CD14-positive monocyte (primary cell): ENCODE measurements around the gene MESD. TPM values are rescaled to one million over a fixed set of nuclear protein-coding genes. Genes with fewer than 3 reads are reported as not detected.

Experiments
- DNase-seq, 3 donors: peaks; one replicate each; pipeline ENCODE4 v3.0.0-alpha.2; 2011 to 2022
- H2AFZ ChIP-seq: 2 replicates; pipeline ENCODE4 v1.6.0; 2012; ENCODE audit warnings: mild to moderate bottlenecking, low read depth, low read length, inconsistent platforms; ENCODE audit not compliant: insufficient read depth, poor library complexity, severe bottlenecking
- H3K27ac ChIP-seq, 2 donors: 1 replicate in 1 of 2; 2 replicates in 1 of 2; pipeline ENCODE4 v1.5.1; 2012 to 2013; ENCODE audit warnings: low read length in 2 of 2, control low read depth in 1 of 2, inconsistent platforms in 1 of 2, low read depth in 1 of 2, mild to moderate bottlenecking in 1 of 2
- H3K27me3 ChIP-seq, 2 donors: one replicate each; pipeline versions ENCODE4 v1.6.0 to v1.6.1; 2011 to 2013; ENCODE audit warnings: low read length in 2 of 2; ENCODE audit not compliant: control insufficient read depth in 2 of 2, insufficient read depth in 2 of 2
- H3K36me3 ChIP-seq, 2 donors: replicated peaks in 1 of 2; 1 replicate in 1 of 2; 2 replicates in 1 of 2; pipeline versions ENCODE4 v1.5.1 to v1.6.1; 2012 to 2013; ENCODE audit warnings: low read length in 2 of 2, control low read depth in 1 of 2, inconsistent platforms in 1 of 2, mild to moderate bottlenecking in 1 of 2; ENCODE audit not compliant: insufficient read depth in 2 of 2, control insufficient read depth in 1 of 2
- H3K4me1 ChIP-seq, 2 donors: 1 replicate in 1 of 2; 2 replicates in 1 of 2; pipeline versions ENCODE4 v1.5.1 to v1.6.1; 2012 to 2013; ENCODE audit warnings: low read length in 2 of 2, control low read depth in 1 of 2, inconsistent platforms in 1 of 2, mild to moderate bottlenecking in 1 of 2, moderate library complexity in 1 of 2; ENCODE audit not compliant: insufficient read depth in 2 of 2, control insufficient read depth in 1 of 2
- H3K4me2 ChIP-seq: replicated peaks from 2 replicates; pipeline ENCODE3; 2012; ENCODE audit warnings: low read length, moderate library complexity, mild to moderate bottlenecking; ENCODE audit not compliant: poor library complexity, severe bottlenecking; ENCODE audit errors: extremely low read depth
- H3K4me3 ChIP-seq, 3 experiments: fragments of 200-600 bp in 1 of 3; sonication (generic) in 1 of 3; replicated peaks in 1 of 3; 1 replicate in 2 of 3; 2 replicates in 1 of 3; pipeline ENCODE4 v1.5.1; 2011 to 2013; ENCODE audit warnings: low read length in 3 of 3, mild to moderate bottlenecking in 3 of 3, control low read depth in 2 of 3, low read depth in 2 of 3, inconsistent platforms in 1 of 3, moderate library complexity in 1 of 3
- H3K79me2 ChIP-seq: 2 replicates; pipeline ENCODE4 v1.6.0; 2012; ENCODE audit warnings: mild to moderate bottlenecking, control low read depth, inconsistent platforms, low read length, moderate library complexity; ENCODE audit not compliant: insufficient read depth
- H3K9ac ChIP-seq: 2 replicates; pipeline ENCODE4 v1.6.0; 2017; ENCODE audit warnings: low read length, mild to moderate bottlenecking; ENCODE audit not compliant: insufficient read depth, poor library complexity, severe bottlenecking
- H3K9me3 ChIP-seq, 2 donors: replicated peaks in 1 of 2; 1 replicate in 1 of 2; 2 replicates in 1 of 2; pipeline versions ENCODE4 v1.5.1 to v1.6.1; 2012 to 2013; ENCODE audit warnings: low read length in 2 of 2, control low read depth in 1 of 2; ENCODE audit not compliant: control insufficient read depth in 1 of 2, insufficient read depth in 1 of 2
- H4K20me1 ChIP-seq: 2 replicates; pipeline ENCODE4 v1.6.0; 2012; ENCODE audit warnings: mild to moderate bottlenecking, low read length, control low read depth, moderate library complexity; ENCODE audit not compliant: insufficient read depth
- H3K27ac Mint-ChIP-seq, 7 donors: one replicate each; pipeline ENCODE4 v1.8.0; 2020; ENCODE audit warnings: mild to moderate bottlenecking in 7 of 7, mixed read lengths in 7 of 7, moderate library complexity in 6 of 7, inconsistent platforms in 2 of 7
- H3K27me3 Mint-ChIP-seq, 3 donors: one replicate each; pipeline ENCODE4 v1.8.0; 2021 to 2022; ENCODE audit warnings: low read depth in 3 of 3, mild to moderate bottlenecking in 3 of 3, mixed read lengths in 3 of 3, moderate library complexity in 3 of 3, inconsistent platforms in 1 of 3
- H3K36me3 Mint-ChIP-seq, 2 donors: one replicate each; pipeline ENCODE4 v1.8.0; 2020; ENCODE audit warnings: mixed read lengths in 2 of 2, inconsistent platforms in 1 of 2, mild to moderate bottlenecking in 1 of 2
- H3K4me1 Mint-ChIP-seq: one replicate; pipeline ENCODE4 v1.8.0; 2020; ENCODE audit warnings: mild to moderate bottlenecking, mixed read lengths
- H3K4me3 Mint-ChIP-seq, 2 donors: one replicate each; pipeline ENCODE4 v1.8.0; 2020; ENCODE audit warnings: mild to moderate bottlenecking in 2 of 2, mixed read lengths in 2 of 2, moderate library complexity in 1 of 2
- H3K9me3 Mint-ChIP-seq, 7 donors: one replicate each; pipeline ENCODE4 v1.8.0; 2020 to 2022; ENCODE audit warnings: mixed read lengths in 7 of 7, mild to moderate bottlenecking in 6 of 7, moderate library complexity in 6 of 7, inconsistent platforms in 2 of 7
- WGBS: methylation state at CpG from one replicate; pipeline ENCODE4 v1.1.5; 2013; ENCODE audit warnings: missing lambda C conversion rate; ENCODE audit not compliant: insufficient coverage; 5-methylcytosine and 5-hydroxymethylcytosine counted together
- intact Hi-C, 2 donors: fragments of 100-400 bp; cut with micrococcal nuclease; formaldehyde crosslinking; loops; one replicate each; pipeline versions ENCODE4 v1.15.0 to v1.15.1; 2023
- polyA plus RNA-seq, 3 donors: library from polyadenylated mRNA; depleted of rRNA in 1 of 3; unstranded in 2 of 3; stranded (reverse) in 1 of 3; fragments of 300-500 nt in 2 of 3; fragments of >200 nt in 1 of 3; fragmentation: Illumina TruSeq in 2 of 3; gene quantifications; 1 replicate in 2 of 3; 2 replicates in 1 of 3; pipeline ENCODE4 v1.2.3, GENCODE V29; 2012 to 2021
- TF ChIP-seq, protein P1 (sequence below): fragments of 200-600 bp; IDR thresholded peaks from one replicate; pipeline ENCODE4 v1.8.0; 2022; ENCODE audit warnings: antibody characterized with exemption, mild to moderate bottlenecking

MESD gene
- polyA plus RNA-seq, 3 donors, result 5.6 to 15.7 (median 13.1) TPM

DNA sequence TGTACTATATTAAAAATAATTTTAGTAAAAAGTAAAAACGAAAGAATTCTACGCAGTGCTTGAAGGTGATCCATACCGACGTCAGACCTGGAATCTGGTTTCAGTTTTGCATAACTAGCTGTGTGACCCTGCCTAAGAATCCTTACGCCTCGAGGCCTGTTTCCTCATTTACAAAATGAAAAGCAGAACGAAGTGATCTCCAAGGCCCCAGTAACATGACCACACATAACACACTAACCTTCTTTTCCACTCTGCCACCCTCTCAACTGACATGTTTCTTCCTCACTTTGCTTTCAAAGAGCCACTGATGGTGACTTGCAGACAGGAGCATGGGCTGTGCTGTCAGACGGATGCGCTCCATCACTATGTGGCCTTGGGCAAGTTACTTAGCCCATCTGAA is 4.8 kb downstream of the MESD start:
- Histone ChIP-seq H4K20me1 (peaks cover 5% of the 10 kb centered on the region), H2AFZ (peak overlapping the region; percentile 60), H3K9ac (peak overlapping the region; percentile 53), H3K36me3 (peaks cover 5 to 10% of the 10 kb centered on the region in 2 donors), H3K79me2 (peaks cover 68% of the 10 kb centered on the region), H3K27ac (peak overlapping the region; percentile 62 to 94), H3K4me3 (peak overlapping the region; percentile 20 to 56 (median 53)), H3K27me3 (no peaks in the 10 kb centered on the region), H3K4me1 (peaks cover 39 to 41% of the 10 kb centered on the region in 2 donors), H3K9me3 (no peaks in the 10 kb centered on the region), H3K4me2 (peak overlapping the region; percentile 53)
- H3K27me3 Mint-ChIP-seq, result peaks cover 0 to 5% (median 0%) of the 10 kb centered on the region in 3 donors
- H3K36me3 Mint-ChIP-seq, result peaks cover 27 to 28% of the 10 kb centered on the region in 2 donors
- TF ChIP-seq, protein P1, sequence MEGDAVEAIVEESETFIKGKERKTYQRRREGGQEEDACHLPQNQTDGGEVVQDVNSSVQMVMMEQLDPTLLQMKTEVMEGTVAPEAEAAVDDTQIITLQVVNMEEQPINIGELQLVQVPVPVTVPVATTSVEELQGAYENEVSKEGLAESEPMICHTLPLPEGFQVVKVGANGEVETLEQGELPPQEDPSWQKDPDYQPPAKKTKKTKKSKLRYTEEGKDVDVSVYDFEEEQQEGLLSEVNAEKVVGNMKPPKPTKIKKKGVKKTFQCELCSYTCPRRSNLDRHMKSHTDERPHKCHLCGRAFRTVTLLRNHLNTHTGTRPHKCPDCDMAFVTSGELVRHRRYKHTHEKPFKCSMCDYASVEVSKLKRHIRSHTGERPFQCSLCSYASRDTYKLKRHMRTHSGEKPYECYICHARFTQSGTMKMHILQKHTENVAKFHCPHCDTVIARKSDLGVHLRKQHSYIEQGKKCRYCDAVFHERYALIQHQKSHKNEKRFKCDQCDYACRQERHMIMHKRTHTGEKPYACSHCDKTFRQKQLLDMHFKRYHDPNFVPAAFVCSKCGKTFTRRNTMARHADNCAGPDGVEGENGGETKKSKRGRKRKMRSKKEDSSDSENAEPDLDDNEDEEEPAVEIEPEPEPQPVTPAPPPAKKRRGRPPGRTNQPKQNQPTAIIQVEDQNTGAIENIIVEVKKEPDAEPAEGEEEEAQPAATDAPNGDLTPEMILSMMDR, result no peak
- H3K4me1 Mint-ChIP-seq, result peaks cover 55% of the 10 kb centered on the region
- DNase-seq, result peak; percentile 87 to 93 (median 88)
- WGBS, result 2% methylated on average over 7 of the region's 9 CpGs
- intact Hi-C loops, result loop anchor here (5.0 to 10.0 kb wide), 2 partner anchors 37 to 50 kb away; no protein-coding TSS in a partner anchor
- H3K4me3 Mint-ChIP-seq, result peak overlapping the region; percentile 42 to 74
- H3K9me3 Mint-ChIP-seq, result no peaks in the 10 kb centered on the region
- H3K27ac Mint-ChIP-seq, result peak overlapping the region; percentile 94 to 98 (median 96)

DNA sequence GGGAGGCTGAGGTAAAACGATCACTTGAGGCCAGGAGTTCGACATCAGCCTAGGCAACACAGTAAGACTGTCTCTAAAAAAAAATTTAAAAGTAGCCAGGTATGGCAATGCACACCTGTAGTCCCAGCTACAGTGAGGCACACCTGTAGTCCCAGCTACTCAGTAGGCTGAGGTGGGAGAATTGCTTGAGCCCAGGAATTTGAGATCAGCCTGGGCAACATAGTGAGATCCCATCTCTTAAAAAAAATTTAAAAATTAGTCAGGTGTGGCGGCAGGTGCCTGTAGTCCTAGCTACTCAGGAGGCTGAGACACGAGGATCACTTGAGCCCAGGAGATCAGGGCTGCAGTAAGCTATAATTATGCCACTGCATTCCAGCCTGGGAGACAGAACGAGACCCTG is 6.8 kb downstream of the MESD start:
- TF ChIP-seq, protein P1, result no peak
- Mint-ChIP-seq H3K4me3 (no peak overlapping the region), H3K9me3 (no peaks in the 10 kb centered on the region), H3K4me1 (peaks cover 41% of the 10 kb centered on the region), H3K27me3 (peaks cover 0 to 3% (median 0%) of the 10 kb centered on the region in 3 donors), H3K36me3 (peaks cover 46% of the 10 kb centered on the region in 2 donors), H3K27ac (peak overlapping the region in 6 of 7 donors; percentile 8 to 98 (median 32))
- Histone ChIP-seq H3K27me3 (no peaks in the 10 kb centered on the region), H3K4me2 (no peak overlapping the region), H4K20me1 (peaks cover 6% of the 10 kb centered on the region), H3K9me3 (no peaks in the 10 kb centered on the region), H3K36me3 (peaks cover 22 to 30% of the 10 kb centered on the region in 2 donors), H3K79me2 (peaks cover 57% of the 10 kb centered on the region), H3K27ac (peak overlapping the region in 1 of 2 donors; percentile 55), H3K4me1 (peaks cover 25 to 27% of the 10 kb centered on the region in 2 donors), H2AFZ (no peak overlapping the region), H3K4me3 (no peak overlapping the region), H3K9ac (no peak overlapping the region)
- no CpG with 5 or more reads among the region's 5 CpGs for WGBS
- intact Hi-C loops, result loop anchor here in 1 of 2 donors (10.0 kb wide), 1 partner anchor 52 kb away; no protein-coding TSS in a partner anchor
- DNase-seq, result no peak
